ENCODE measurements around the gene GPR171. TPM values are rescaled to one million over a fixed set of nuclear protein-coding genes. Genes with fewer than 3 reads are reported as not detected.
A peak's percentile ranks its signal among the peaks of the same experiment; 100 is the strongest.
"Not testable (repeated sequence)": the region's sequence is repeated elsewhere in the genome, so short reads cannot be mapped to it uniquely, and the experiment has no call there.

The GPR171 gene
- total RNA-seq, 1 experiment from 2014 or later = 0.17 TPM

GRCh38 chr3:151248772-151249337 lies 45.8 kb upstream of the GPR171 start (continued):
- no peak for TF ChIP-seq ATF2 (CRISPR knock-in tag; IDR thresholded peaks at IDR 0.05; ENCODE audit: borderline replicate concordance, low read depth)
- TF ChIP-seq OVOL2 (CRISPR knock-in tag; IDR thresholded peaks at IDR 0.05; ENCODE audit: borderline replicate concordance) = no peak
- no peak for TF ChIP-seq AR (CRISPR knock-in tag; IDR thresholded peaks at IDR 0.05)
- no peak for TF ChIP-seq EMX1 (CRISPR knock-in tag; IDR thresholded peaks at IDR 0.05)
- TF ChIP-seq E2F4 (CRISPR knock-in tag; IDR thresholded peaks at IDR 0.05; ENCODE audit: borderline replicate concordance, low read depth) = no peak
- no peak for TF ChIP-seq JAZF1 (CRISPR knock-in tag; IDR thresholded peaks at IDR 0.05)
- no peak for TF ChIP-seq NFYB (CRISPR knock-in tag; conservative IDR thresholded peaks at IDR 0.05; ENCODE audit: low read depth)
- no peak for TF ChIP-seq ZNF281 (CRISPR knock-in tag; IDR thresholded peaks at IDR 0.05)

GRCh38 chr3:151242006-151242405 lies 39.0 kb upstream of the GPR171 start:
- POLR2A ChIA-PET; CTCF ChIA-PET; H3K27me3 Mint-ChIP-seq (ENCODE audit: low read depth); H3K27ac Mint-ChIP-seq; H3K36me3 Mint-ChIP-seq; ATAC-seq; H3K4me3 Mint-ChIP-seq; H3K9me3 Mint-ChIP-seq: not testable (repeated sequence)
- TF ChIP-seq FOXK1 (CRISPR knock-in tag; IDR thresholded peaks at IDR 0.05) = 0 out of 2 replicates have a peak, but pooled peaks have one; percentile 39
- peaks cover 12% of the 10 kb centered on the region for H3K4me1 Mint-ChIP-seq
- DNase-seq (ENCODE audit: low spot score) = peak; percentile 73

- peaks cover 14% of the 10 kb centered on the region for H3K9me3 Mint-ChIP-seq
- DNase-seq (ENCODE audit: low spot score) = no peak
- no peak overlapping the region for H3K27ac Mint-ChIP-seq
- POLR2A ChIA-PET = no interaction called here
- CTCF ChIA-PET = no interaction called here
- no peak for ATAC-seq
- peaks cover 18% of the 10 kb centered on the region for H3K36me3 Mint-ChIP-seq
- no peaks in the 10 kb centered on the region for H3K27me3 Mint-ChIP-seq (ENCODE audit: low read depth)
- no peak overlapping the region for H3K4me3 Mint-ChIP-seq
- H3K4me1 Mint-ChIP-seq = peaks cover 28% of the 10 kb centered on the region
- no peak for TF ChIP-seq JUN (CRISPR knock-in tag; IDR thresholded peaks at IDR 0.05)
- no peak for TF ChIP-seq ZNF416 (CRISPR knock-in tag; IDR thresholded peaks at IDR 0.05)
- no peak for TF ChIP-seq ELF4 (CRISPR knock-in tag; IDR thresholded peaks at IDR 0.05; ENCODE audit: low read depth)
- TF ChIP-seq NFATC4 (CRISPR knock-in tag; IDR thresholded peaks at IDR 0.05) = no peak
- no peak for TF ChIP-seq ZNF396 (CRISPR knock-in tag; IDR thresholded peaks at IDR 0.05; ENCODE audit: borderline replicate concordance)
- TF ChIP-seq TEAD1 (CRISPR knock-in tag; IDR thresholded peaks at IDR 0.05) = no peak
- TF ChIP-seq SOX15 (CRISPR knock-in tag; IDR thresholded peaks at IDR 0.05) = no peak
- no peak for TF ChIP-seq ZSCAN18 (CRISPR knock-in tag; IDR thresholded peaks at IDR 0.05)
- TF ChIP-seq ZNF281 (CRISPR knock-in tag; IDR thresholded peaks at IDR 0.05) = no peak
- no peak for TF ChIP-seq CREM (CRISPR knock-in tag; IDR thresholded peaks at IDR 0.05)
These were observed 33.7 kb upstream of the GPR171 start for GRCh38 chr3:151236736-151237135.
